Measurements from ENCODE around the gene RPS23.

Gene RPS23

DNA sequence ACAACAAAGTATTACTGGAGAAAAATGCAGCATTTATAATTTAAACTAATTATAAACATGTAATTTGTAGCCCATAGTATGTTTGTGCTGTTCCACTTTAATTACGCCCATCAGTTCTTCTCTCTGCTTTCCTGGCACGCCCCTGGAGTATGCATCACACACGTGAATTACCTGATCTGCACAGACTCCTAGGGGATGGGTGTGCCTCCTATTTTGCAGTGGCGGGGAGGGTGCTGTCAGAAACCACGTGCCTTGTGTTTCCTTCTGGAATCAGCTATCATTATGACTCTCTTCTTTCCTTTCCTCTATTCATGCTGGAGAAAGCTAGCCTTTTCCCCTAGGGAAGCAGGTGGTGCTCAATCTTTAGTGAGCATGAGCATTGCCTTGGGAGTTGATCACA is 43.3 kb downstream of the RPS23 start:
- Histone ChIP-seq H3K4me1 (ENCODE audit: control insufficient read depth, insufficient read depth, low read length) (no peaks in the 10 kb centered on the region), H3K9me3 (ENCODE audit: control insufficient read depth, low read length) (no peaks in the 10 kb centered on the region), H3K4me3 (ENCODE audit: low read length) (no peak overlapping the region), H3K9ac (ENCODE audit: low read length) (no peak overlapping the region), H3K27me3 (replicated peaks; ENCODE audit: control insufficient read depth, insufficient read depth, low read length) (no peaks in the 10 kb centered on the region), H3K36me3 (ENCODE audit: control insufficient read depth, insufficient read depth, low read length, severe bottlenecking) (no peaks in the 10 kb centered on the region)
- no peak for DNase-seq (ENCODE audit: low read depth)

DNA sequence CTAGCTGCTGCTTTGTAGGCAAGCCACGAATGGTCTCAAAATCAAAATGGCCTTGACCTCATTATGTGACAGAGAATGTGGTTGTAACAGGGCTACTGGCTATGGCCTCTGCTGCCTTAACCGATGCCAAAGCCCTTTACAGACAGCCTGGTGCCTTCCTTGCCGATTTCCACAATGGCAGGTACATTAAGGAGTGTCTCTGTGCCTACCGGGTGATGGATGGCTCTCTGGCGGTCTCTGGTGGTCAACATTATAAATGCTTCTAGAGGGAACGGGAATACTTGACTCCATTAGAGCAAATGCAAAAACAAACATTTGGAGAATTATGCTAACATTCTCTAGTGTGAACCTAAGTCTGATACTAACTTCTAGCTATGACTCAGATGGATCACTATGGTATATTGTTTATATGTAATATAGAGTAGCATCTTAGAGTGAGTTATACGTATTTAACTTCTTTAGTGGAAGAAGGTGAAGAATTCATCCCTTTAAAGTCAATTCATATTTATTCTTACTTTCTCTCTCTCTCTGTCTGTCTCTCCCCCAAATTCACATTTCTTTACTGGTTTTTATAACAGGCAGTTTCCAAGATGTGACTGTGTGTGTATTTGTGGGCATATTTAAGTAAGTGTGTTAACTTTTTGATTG is 52.5 kb downstream of the RPS23 start:
- no peaks in the 10 kb centered on the region for H3K9me3 ChIP-seq (ENCODE audit: control insufficient read depth, low read length)
- peak; percentile 83 for DNase-seq (ENCODE audit: low read depth)
- H3K36me3 ChIP-seq (ENCODE audit: control insufficient read depth, insufficient read depth, low read length, severe bottlenecking): no peaks in the 10 kb centered on the region
- H3K27me3 ChIP-seq (replicated peaks; ENCODE audit: control insufficient read depth, insufficient read depth, low read length): no peaks in the 10 kb centered on the region
- H3K4me3 ChIP-seq (ENCODE audit: low read length): no peak overlapping the region
- no peak overlapping the region for H3K9ac ChIP-seq (ENCODE audit: low read length)
- no peaks in the 10 kb centered on the region for H3K4me1 ChIP-seq (ENCODE audit: control insufficient read depth, insufficient read depth, low read length)
